Measurements from ENCODE around the gene BTG3. TPM values are rescaled to one million over a fixed set of nuclear protein-coding genes. Genes with fewer than 3 reads are reported as not detected.

The BTG3 gene
- total and polyA plus RNA-seq, 9 of the 15 experiments (the other 6 are each of a cell fraction or from before 2014, with no cell fraction given) = 11.7 to 43.0 (median 29.7) TPM

DNA sequence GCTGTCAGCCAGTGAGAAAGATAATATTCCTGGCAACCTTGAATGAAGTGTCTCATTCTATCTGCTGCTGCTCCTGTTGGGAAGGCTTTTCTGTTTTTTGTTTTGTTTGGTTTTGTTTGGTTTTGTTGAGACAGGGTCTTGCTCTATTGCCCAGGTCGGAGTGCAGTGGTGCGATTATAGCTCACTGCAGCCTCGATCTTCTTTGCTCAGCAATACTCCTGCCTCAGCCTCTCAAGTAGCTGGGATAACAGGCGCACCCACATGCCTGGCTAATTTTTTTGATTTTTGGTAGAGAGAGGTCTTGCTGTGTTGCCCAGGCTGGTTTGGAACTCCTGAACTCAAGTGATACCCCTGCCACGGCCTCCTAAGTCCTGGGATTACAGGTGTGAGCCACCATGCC lies 37.6 kb downstream of the BTG3 start:
- 1% methylated on average over 5 of the region's 5 CpGs for WGBS (ENCODE audit: insufficient coverage, low coverage, missing lambda C conversion rate)
- Histone ChIP-seq H3K4me1 (replicated peaks in 1 of 2; ENCODE audit: control insufficient read depth in 2 of 2, insufficient read depth in 2 of 2, low read length in 2 of 2) (no peaks in the 10 kb centered on the region), H4K20me1 (replicated peaks; ENCODE audit: control insufficient read depth, insufficient read depth, low read length) (no peaks in the 10 kb centered on the region), H3K4me2 (ENCODE audit: insufficient read depth, low read length) (no peak overlapping the region), H3K36me3 (ENCODE audit: control insufficient read depth, insufficient read depth, low read length) (no peaks in the 10 kb centered on the region), H3K27ac (ENCODE audit: extremely low read depth, low read depth, low read length) (no peak overlapping the region), H3K9ac (ENCODE audit: insufficient read depth in 1 of 2, low read depth in 2 of 2, low read length in 2 of 2) (no peak overlapping the region), H3K27me3 (ENCODE audit: control insufficient read depth in 2 of 2, insufficient read depth in 2 of 2, low read length in 2 of 2) (no peaks in the 10 kb centered on the region; a peak in 2 of 5 replicates), H3K9me3 (replicated peaks; ENCODE audit: control insufficient read depth, insufficient read depth, low read depth, low read length) (no peaks in the 10 kb centered on the region), H3K4me3 (no peak overlapping the region), H3K9me1 (ENCODE audit: control insufficient read depth, insufficient read depth, low read length) (no peaks in the 10 kb centered on the region), H2AFZ (ENCODE audit: low read depth, low read length) (no peak overlapping the region), H3K79me2 (ENCODE audit: control insufficient read depth, insufficient read depth, low read length) (no peaks in the 10 kb centered on the region)
- ATAC-seq (no peak), DNase-seq (ENCODE audit: extremely low read depth in 1 of 4, low spot score in 3 of 4) (no peak), FAIRE-seq (no peak)
- no TSS peak for BruUV-seq (replicated peaks)
- POLR2A ChIA-PET = no interaction called here
- intact Hi-C loops (cut with micrococcal nuclease) (no loop called here), in situ Hi-C loops (cut with MboI) (no loop called here)
- CTCF ChIA-PET (ENCODE audit: low intra/inter-chr PET ratio) = no interaction called here
- TF ChIP-seq KDM2B (CRISPR knock-in tag; IDR thresholded peaks at IDR 0.05) (no peak), HDAC2 (IDR thresholded peaks at IDR 0.05) (no peak), SPI1 (IDR thresholded peaks at IDR 0.05; ENCODE audit: borderline replicate concordance, low read depth, low read length) (no peak), KHSRP (IDR thresholded peaks at IDR 0.05) (no peak), SMARCA4 (IDR thresholded peaks at IDR 0.05) (no peak), ZNF57 (CRISPR knock-in tag; IDR thresholded peaks at IDR 0.05) (no peak), SMARCB1 (IDR thresholded peaks at IDR 0.05; ENCODE audit: insufficient read length, low read depth) (no peak), RBBP5 (IDR thresholded peaks at IDR 0.05; ENCODE audit: borderline replicate concordance, insufficient read depth, low read length, poor library complexity, severe bottlenecking) (no peak), MBD2 (IDR thresholded peaks at IDR 0.05; ENCODE audit: borderline replicate concordance, low read depth) (no peak), ZNF408 (CRISPR knock-in tag; IDR thresholded peaks at IDR 0.05; ENCODE audit: low read depth) (no peak), CHD2 (IDR thresholded peaks at IDR 0.05; ENCODE audit: low read depth, low read length) (no peak), YY1 (IDR thresholded peaks at IDR 0.05; ENCODE audit: borderline replicate concordance in 1 of 3, control insufficient read depth in 1 of 3, extremely low read depth in 1 of 3, insufficient read depth in 3 of 3, insufficient read length in 1 of 3, insufficient replicate concordance in 2 of 3, low read depth in 1 of 3, low read length in 2 of 3) (no peak), SLC30A9 (CRISPR knock-in tag; IDR thresholded peaks at IDR 0.05) (no peak), CBX1 (IDR thresholded peaks at IDR 0.05; ENCODE audit: low read depth) (no peak)
- TF ChIP-seq, protein P1, sequence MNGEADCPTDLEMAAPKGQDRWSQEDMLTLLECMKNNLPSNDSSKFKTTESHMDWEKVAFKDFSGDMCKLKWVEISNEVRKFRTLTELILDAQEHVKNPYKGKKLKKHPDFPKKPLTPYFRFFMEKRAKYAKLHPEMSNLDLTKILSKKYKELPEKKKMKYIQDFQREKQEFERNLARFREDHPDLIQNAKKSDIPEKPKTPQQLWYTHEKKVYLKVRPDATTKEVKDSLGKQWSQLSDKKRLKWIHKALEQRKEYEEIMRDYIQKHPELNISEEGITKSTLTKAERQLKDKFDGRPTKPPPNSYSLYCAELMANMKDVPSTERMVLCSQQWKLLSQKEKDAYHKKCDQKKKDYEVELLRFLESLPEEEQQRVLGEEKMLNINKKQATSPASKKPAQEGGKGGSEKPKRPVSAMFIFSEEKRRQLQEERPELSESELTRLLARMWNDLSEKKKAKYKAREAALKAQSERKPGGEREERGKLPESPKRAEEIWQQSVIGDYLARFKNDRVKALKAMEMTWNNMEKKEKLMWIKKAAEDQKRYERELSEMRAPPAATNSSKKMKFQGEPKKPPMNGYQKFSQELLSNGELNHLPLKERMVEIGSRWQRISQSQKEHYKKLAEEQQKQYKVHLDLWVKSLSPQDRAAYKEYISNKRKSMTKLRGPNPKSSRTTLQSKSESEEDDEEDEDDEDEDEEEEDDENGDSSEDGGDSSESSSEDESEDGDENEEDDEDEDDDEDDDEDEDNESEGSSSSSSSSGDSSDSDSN (IDR thresholded peaks at IDR 0.05; ENCODE audit: borderline replicate concordance in 1 of 2, low read depth in 2 of 2, low read length in 2 of 2) = no peak
- TF ChIP-seq, protein P2, sequence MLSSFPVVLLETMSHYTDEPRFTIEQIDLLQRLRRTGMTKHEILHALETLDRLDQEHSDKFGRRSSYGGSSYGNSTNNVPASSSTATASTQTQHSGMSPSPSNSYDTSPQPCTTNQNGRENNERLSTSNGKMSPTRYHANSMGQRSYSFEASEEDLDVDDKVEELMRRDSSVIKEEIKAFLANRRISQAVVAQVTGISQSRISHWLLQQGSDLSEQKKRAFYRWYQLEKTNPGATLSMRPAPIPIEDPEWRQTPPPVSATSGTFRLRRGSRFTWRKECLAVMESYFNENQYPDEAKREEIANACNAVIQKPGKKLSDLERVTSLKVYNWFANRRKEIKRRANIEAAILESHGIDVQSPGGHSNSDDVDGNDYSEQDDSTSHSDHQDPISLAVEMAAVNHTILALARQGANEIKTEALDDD (IDR thresholded peaks at IDR 0.05) = no peak
- TF ChIP-seq, protein P3, sequence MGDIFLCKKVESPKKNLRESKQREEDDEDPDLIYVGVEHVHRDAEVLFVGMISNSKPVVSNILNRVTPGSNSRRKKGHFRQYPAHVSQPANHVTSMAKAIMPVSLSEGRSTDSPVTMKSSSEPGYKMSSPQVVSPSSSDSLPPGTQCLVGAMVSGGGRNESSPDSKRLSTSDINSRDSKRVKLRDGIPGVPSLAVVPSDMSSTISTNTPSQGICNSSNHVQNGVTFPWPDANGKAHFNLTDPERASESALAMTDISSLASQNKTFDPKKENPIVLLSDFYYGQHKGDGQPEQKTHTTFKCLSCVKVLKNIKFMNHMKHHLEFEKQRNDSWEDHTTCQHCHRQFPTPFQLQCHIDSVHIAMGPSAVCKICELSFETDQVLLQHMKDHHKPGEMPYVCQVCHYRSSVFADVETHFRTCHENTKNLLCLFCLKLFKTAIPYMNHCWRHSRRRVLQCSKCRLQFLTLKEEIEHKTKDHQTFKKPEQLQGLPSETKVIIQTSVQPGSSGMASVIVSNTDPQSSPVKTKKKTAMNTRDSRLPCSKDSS (IDR thresholded peaks at IDR 0.05; ENCODE audit: low read depth, partially characterized antibody) = no peak

All from K562 (cell line).